ENCODE data around the gene MMP1.

- TF ChIP-seq GATA2 (IDR thresholded peaks at IDR 0.05; ENCODE audit: low read depth, low read length) (no peak), GATA3 (IDR thresholded peaks at IDR 0.05; ENCODE audit: low read depth, low read length) (no peak)
Measured at GRCh38 chr11:102753267-102753666, 44.7 kb downstream of the MMP1 start.

Data from SH-SY5Y (cell line).